GM19455 (cell line): ENCODE results near the gene PUM1.
"Not testable (repeated sequence)": the region's sequence is repeated elsewhere in the genome, so short reads cannot be mapped to it uniquely, and the experiment has no call there.

Source experiments
- ATAC-seq: cut with Tn5 transposase; IDR thresholded peaks from one replicate; pipeline ENCODE4 v1.9.1; 2021; ENCODE audit not compliant: unreplicated experiment

The PUM1 gene

GRCh38 chr1:30969903-30970302, 95.6 kb downstream of the PUM1 start:
- no peak for ATAC-seq

DNA sequence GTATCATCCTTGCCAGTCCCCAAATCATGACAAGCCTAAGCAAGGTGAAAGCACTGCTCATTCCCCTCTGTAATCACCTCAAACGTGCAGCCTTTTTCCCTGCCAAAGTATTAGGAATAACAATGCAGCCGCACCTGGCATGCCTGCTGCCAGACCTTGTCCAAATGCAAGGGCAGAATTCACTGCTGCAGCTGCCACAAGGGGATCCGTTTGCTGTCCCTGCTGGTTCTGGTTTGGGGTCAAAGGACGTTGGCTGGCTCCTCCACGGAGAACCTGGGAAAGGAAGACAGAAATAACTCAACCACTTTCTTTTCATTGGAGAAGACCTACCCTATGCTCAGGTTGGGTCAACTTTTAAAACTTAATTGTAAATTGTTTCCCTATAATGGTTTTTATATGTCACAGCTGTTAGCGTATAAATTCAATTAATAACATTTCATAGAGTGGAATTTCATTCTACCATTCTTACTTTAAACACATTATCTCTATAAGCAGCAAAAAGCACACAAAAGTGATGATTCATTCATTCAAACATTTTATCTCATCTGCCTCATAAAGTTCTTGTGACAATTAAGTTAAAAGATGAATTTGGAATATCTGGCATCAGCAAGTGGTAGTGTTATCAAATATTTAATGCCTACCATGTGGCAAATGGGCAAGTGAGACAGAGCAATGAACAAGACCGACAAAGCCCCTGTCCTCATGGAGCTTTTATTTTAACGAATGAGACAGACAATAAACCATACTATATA, 97.1 kb downstream of the PUM1 start:
- ATAC-seq: no peak

- ATAC-seq: no peak
These were observed 98.7 kb downstream of the PUM1 start for GRCh38 chr1:30966690-30967369.

DNA sequence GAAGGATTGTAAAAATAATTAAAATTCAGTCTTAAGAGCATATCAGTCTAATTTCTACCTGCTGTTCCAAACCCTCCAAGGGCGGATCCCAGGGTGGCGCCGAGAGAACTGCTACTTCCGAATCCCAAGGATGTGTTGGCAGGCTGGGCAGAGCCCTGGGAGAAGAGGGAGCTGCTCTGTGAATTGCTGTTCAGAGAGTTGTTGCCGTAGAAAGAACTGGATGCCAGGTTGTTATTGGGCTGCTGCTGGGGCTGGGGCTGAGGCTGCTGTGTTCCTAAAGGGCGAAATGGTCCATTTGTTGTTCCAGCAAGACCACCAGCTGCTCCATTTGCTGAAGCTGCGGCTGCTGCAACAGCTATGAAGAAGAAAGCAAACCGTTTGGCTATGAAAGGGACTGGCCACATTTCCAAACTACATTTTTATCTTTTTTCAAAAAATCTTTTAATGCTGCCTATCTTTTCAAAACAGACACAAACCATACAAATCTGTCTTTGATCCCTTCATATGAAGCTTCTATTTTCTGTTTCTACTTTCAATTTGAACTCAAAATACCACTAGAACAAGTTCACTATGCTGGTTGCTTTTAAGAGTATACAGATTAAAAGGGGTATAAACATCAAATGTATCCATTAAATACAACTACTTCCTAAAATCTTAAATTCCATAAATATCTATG, 99.5 kb downstream of the PUM1 start:
- no peak for ATAC-seq

DNA sequence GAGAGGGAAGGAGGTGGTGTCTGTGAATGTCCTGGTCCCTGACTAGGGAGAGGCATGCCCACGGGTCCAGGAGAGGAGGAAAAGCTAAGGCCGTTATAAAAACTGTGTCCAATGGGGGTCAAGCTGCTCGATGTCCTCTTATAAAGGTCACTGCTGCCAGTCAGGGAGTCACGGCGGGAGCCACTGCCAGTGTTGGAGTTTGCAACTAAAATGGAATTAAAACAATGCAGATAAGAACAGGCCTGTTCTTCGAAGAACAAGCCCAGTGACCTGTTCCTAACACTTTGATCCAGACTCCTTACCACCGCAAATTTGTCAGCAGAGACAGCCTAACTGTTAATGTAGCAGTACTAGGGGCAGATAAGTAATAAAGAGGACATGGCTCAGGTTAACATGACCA, 100.8 kb downstream of the PUM1 start:
- ATAC-seq: no peak

DNA sequence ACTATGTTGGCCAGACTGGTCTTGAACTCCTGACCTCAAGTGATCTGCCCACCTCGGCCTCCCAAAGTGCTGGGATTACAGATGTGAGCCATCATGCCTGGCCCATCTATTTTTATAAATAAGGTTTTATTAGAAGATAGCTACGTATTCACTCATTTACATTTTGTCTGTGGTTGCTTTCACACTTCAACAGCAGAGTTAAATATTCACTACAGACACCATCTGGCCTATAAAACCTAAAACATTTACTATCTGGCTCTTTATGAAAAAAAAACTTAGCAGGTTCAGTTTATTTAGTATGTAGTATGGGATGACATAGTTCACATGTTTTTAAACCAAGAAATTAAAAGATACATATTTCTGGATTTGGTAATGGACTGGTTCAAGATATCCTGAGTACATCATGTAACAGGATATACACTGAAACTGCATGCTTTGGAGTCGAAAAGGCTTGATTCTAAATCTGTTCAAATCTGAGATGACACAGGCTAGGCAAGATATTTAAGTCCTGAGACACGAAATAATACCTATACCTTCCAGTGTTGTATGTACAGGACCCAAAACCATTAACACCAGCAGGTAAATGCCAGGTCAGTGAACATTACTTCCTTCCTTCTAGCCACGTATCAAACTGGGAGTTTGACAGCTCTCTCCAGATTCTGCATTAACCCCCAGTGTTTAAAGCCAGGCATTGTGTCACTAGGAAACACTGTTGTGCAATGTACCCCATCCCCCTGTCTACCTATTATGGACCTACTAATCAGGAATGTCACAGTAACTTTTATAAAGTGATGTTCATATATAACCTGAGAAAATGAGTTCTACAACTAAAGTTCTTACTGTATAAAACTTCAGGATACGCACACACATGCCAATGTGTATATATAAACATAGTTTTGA, 102.7 kb downstream of the PUM1 start:
- no peak for ATAC-seq

GRCh38 chr1:30957560-30958222, 107.8 kb downstream of the PUM1 start:
- ATAC-seq: no peak

GRCh38 chr1:30955448-30956015, 110.0 kb downstream of the PUM1 start:
- no peak for ATAC-seq

DNA sequence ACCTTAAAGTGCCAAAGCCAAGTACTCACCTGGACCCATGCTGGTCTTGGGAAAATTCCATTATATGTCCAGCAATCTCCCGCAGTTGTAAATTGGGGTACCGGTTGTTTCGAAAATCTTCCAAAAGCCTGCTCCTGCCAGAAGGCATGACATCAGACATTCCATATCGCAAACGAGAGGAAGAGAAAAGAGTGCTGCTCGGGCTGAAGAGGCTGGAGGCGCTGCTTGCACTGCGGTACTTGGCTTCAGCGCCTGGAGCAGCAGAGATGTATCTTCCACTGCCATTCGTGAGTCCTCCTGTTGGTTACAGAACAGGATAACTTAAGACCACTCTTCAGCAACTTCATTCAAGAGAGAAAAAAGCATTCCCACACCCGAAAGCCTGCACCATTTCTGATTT, 111.8 kb downstream of the PUM1 start:
- ATAC-seq: no peak

DNA sequence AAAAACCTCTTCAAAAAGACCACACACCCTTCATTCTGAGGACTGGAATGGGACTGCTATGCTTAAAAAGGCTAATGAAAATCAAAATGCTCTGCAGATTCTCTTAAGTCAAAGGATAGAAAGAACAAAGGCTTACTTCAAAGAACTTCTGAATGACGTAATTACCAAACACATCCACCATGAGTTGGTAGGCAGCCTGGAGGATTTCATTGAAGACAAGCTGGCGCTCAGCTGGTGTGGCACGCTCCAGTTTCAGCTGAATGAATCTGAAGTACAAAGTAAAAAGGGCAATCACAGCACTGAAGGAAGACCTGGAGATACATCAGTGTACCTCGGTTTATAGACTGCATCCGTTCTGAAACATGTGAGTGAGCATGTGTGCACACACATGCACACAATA, 113.4 kb downstream of the PUM1 start:
- ATAC-seq: no peak

DNA sequence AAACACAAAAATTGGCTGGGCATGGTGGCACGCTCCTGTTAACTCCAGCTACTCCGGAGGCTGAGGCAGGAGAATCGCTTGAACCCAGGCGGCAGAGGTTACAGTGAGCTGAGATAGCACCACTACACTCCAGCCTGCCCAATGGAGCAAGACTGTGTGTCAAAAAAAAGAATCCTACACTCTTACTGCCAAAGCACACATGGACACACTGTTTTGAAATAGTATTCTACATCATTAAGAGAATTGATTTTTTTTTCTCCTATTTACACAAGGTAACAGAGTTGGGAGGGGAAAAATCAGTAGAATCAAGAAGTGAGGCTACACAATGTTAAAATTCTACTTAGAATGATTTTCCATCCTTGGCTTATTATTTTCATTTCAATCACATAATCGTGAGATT, 114.8 kb downstream of the PUM1 start:
- no peak for ATAC-seq

DNA sequence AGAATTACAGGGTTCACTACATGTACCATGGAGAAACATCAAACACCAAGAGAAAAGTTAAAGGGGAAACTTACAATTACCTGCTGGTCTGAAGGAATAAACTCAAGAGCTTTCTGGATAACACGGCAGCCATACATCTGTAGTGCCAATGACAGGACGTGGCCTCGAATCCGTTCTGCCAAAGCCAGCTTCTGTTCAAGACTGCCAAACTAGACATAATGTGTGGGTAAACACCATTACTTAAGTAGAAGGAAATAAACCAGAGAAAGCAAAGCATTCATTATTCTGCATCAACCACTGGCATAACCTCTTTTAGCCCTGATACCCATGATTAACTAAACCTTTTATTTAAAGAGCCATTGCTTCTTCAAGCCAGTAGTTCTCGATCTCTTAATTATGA, 115.5 kb downstream of the PUM1 start:
- ATAC-seq: no peak

DNA sequence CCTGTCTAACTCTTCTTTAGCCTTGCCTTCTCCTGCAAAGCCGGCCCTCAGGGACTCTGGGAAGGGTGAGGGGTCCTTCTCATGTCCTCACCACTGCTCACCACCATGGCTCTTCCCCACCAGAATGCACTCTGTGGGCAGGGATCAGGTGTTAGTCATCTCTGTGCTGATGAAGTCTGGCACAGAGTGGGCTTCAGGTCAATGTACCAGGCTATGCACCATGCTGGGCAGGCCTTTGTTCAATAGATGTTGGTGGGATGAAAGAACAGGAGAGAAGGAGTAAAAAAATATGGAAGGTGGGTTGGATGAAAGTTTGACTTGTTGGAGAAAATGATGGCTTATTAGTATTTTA, 116.1 kb downstream of the PUM1 start:
- not testable (repeated sequence) for ATAC-seq

- ATAC-seq: not testable (repeated sequence)
These were observed 116.6 kb downstream of the PUM1 start for GRCh38 chr1:30948813-30949486.

DNA sequence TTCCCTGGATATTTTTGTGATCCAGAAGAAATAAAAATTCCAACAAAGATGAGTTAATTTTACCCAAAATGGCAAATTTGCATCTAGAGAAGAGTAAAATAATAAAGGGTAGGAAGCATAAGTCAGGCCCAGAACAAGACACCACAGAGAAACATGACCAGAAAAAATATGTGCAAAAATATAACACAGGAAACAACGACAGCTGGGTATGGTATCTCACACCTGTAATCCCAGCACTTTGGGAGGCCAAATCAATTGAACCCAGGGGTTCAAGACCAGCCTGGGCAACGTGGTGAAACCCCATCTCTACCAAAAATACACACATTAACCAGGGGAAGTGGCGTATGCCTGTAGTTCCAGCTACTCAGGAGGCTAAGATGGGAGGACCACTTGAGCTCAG, 117.2 kb downstream of the PUM1 start:
- ATAC-seq: no peak

DNA sequence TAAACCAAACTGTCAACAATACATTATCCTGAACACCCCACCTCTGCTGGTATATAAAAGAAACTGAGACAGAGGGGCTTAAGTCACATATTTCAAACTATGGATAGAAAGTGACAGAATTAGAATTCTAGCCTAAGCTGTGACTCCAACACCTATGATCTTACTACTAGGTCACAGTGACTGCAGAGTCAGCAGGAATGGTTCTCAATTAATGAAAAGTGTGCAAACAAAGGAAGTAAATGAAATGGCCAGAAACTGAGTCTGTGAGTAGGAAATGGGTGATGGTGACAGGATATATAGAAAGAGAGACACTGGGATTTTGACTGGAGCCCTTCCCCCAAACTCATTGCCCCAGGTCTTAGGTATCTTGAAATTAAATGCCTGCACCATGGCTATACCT, 118.3 kb downstream of the PUM1 start:
- no peak for ATAC-seq

DNA sequence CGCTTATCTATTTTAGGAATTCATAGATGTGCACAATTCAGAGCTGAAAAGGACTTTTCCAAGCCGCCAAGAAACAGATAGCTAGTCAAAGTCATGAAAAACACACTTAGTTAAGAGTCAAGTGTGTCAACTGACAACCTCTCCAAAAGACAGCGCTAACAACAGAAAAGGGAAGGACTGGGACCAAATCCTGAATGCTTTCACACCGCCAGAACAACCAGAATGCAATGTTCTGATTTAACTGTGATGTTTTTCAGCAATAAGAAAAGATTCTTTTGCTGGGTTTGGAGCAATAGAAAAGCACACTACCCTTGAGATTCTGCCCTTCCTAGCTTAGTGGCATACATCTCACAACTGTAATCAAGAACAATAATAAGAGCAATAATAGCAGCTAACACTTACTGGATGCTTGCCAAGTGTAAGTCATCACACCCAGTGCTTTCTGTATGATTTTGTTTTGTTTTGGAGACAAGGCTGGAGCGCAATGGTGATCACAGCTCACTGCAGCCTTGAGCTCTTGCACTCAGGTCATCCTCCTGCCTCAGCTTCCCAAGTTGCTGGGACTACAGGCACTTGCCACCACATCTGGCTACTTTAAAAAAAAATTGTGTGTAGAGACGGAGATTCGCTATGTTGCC, 123.1 kb downstream of the PUM1 start:
- no peak for ATAC-seq

DNA sequence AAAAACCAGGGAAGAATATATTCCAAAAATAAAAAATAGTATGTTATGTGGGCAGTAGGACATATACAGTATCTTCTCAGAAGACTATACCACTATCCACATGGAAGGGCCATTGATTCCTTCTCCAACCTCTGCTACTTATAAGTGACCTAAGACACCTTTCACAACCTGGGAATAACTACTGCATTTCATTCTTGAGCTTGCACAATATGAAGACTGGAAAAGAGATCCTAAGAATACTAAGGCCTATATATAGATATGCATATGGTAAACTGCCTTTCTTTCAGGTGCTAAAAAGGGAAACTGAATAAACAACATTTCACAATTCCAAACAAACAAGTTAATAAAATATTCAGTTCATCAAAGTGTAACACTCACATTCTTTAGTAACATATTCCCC, 125.0 kb downstream of the PUM1 start:
- no peak for ATAC-seq

DNA sequence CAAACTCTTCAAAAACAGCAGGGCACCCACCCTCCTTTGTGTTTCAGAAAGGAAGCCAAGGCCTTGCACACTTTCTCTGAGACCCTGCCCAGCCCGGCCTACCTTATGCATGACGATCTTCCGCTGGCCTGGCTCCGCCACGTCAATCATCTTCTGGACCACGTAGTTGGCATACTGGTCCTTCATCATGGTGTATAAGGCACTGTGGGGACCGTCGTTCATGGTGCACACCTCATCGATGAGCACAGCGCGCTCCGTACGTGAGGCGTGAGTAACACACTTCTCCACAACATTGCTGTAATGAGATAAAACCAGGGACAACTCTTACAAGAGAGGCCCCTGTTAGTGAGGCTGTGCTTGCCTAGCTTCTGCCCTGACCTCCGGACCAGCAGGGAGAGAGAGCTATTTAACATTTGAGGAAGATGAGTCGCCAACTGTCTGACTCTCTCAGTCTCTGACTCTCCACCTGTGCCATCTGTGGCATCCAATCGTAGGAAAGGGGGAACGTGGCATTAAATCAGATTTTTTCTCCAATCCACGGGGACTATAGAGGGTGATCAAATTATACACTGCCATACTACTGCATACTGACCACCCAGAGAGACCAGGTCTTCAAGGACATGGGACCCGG, 128.9 kb downstream of the PUM1 start:
- no peak for ATAC-seq
